HepG2 (cell line): ENCODE results near the gene BAMBI. TPM values are rescaled to one million over a fixed set of nuclear protein-coding genes. Genes with fewer than 3 reads are reported as not detected.
A peak's percentile ranks its signal among the peaks of the same experiment; 100 is the strongest.

ENCODE experiments used
- AGO2 ChIP-seq: fragments of 200-400 bp; formaldehyde crosslinking; optimal IDR thresholded peaks from 2 replicates; pipeline ENCODE3; 2017; ENCODE audit warnings: mild to moderate bottlenecking, low read depth, low read length, moderate library complexity
- ARNTL ChIP-seq: sonication (generic); formaldehyde crosslinking; IDR thresholded peaks from 2 replicates; pipeline ENCODE4 v1.4.0; 2020; ENCODE audit warnings: mild to moderate bottlenecking, missing genetic modification reagents
- HNRNPLL ChIP-seq: fragments of 200-400 bp; formaldehyde crosslinking; IDR thresholded peaks from 2 replicates; pipeline ENCODE4 v1.6.1; 2017; ENCODE audit warnings: mild to moderate bottlenecking, low read depth, low read length; ENCODE audit not compliant: poor library complexity, severe bottlenecking
- MAF1 ChIP-seq: sonication (generic); formaldehyde crosslinking; IDR thresholded peaks from 2 replicates; pipeline ENCODE4 v1.5.0; 2020; ENCODE audit warnings: missing genetic modification reagents, borderline replicate concordance
- NR2F1 ChIP-seq, 2 experiments: fragments of 450-650 bp in 1 of 2; formaldehyde crosslinking in 1 of 2; IDR thresholded peaks; 2 replicates each; pipeline versions ENCODE4 v1.5.0 to v1.6.1; 2016 to 2020; ENCODE audit warnings: mild to moderate bottlenecking in 1 of 2, missing compliant biosample characterization in 1 of 2, missing genetic modification reagents in 1 of 2, moderate library complexity in 1 of 2
- NR2F2 ChIP-seq: IDR thresholded peaks from 2 replicates; pipeline ENCODE4 v1.6.1; 2012; ENCODE audit warnings: low read depth, inconsistent platforms, borderline replicate concordance
- NR2F6 ChIP-seq, 2 experiments: IDR thresholded peaks; 2 replicates each; pipeline ENCODE4 v1.6.1; 2016; ENCODE audit warnings: antibody characterized with exemption in 1 of 2, mild to moderate bottlenecking in 1 of 2
- POLR2AphosphoS5 ChIP-seq: IDR thresholded peaks from 2 replicates; pipeline ENCODE4 v1.6.1; 2012; ENCODE audit warnings: low read depth, low read length
- RELA ChIP-seq: sonication (generic); formaldehyde crosslinking; IDR thresholded peaks from 2 replicates; pipeline ENCODE4 v1.4.0; 2020; ENCODE audit warnings: missing genetic modification reagents
- SMARCC2 ChIP-seq: fragments of 450-650 bp; IDR thresholded peaks from 2 replicates; pipeline ENCODE4 v1.6.1; 2017; ENCODE audit warnings: antibody characterized with exemption, mild to moderate bottlenecking
- SYNCRIP ChIP-seq: fragments of 200-400 bp; formaldehyde crosslinking; IDR thresholded peaks from 2 replicates; pipeline ENCODE4 v1.6.1; 2018; ENCODE audit warnings: mild to moderate bottlenecking, low read depth, low read length; ENCODE audit not compliant: insufficient read depth
- TARDBP ChIP-seq: sonication (generic); formaldehyde crosslinking; IDR thresholded peaks from 2 replicates; pipeline ENCODE4 v1.8.0; 2022; ENCODE audit warnings: mild to moderate bottlenecking, missing genetic modification reagents
- ZMAT3 ChIP-seq: sonication (generic); formaldehyde crosslinking; conservative IDR thresholded peaks from 2 replicates; pipeline ENCODE4 v1.7.0; 2021; ENCODE audit warnings: missing genetic modification reagents
- ZNF160 ChIP-seq: sonication (generic); formaldehyde crosslinking; IDR thresholded peaks from 2 replicates; pipeline ENCODE4 v1.8.0; 2022; ENCODE audit warnings: mild to moderate bottlenecking, inconsistent platforms, missing genetic modification reagents
- ZNF577 ChIP-seq: sonication (generic); formaldehyde crosslinking; IDR thresholded peaks from 2 replicates; pipeline ENCODE4 v1.4.0; 2020; ENCODE audit warnings: mild to moderate bottlenecking, low read depth, missing genetic modification reagents, borderline replicate concordance
- ZNF672 ChIP-seq: sonication (generic); formaldehyde crosslinking; IDR thresholded peaks from 2 replicates; pipeline ENCODE4 v1.8.1; 2022; ENCODE audit warnings: missing genetic modification reagents
- ZNF713 ChIP-seq: sonication (generic); formaldehyde crosslinking; IDR thresholded peaks from 2 replicates; pipeline ENCODE4 v1.4.0; 2020; ENCODE audit warnings: mild to moderate bottlenecking, missing genetic modification reagents
- polyA plus RNA-seq, 8 experiments: library from polyadenylated mRNA; depleted of rRNA in 3 of 8; stranded (reverse) in 7 of 8; unstranded in 1 of 8; fragments of >200 nt; fragmentation: Illumina TruSeq in 4 of 8; extraction: Trizol in 4 of 8; gene quantifications; 2 replicates each; pipeline versions ENCODE4 v1.2.1 to v1.2.3, GENCODE V29; 2011 to 2016; ENCODE audit warnings: low read depth in 4 of 8, missing spikeins in 1 of 8, mixed read lengths in 1 of 8; ENCODE audit not compliant: insufficient read depth in 1 of 8
- total RNA-seq, 5 experiments: library from RNA; depleted of rRNA; stranded (reverse); fragments of >200 nt; fragmentation: Illumina TruSeq; extraction: Trizol; gene quantifications; 2 replicates each; pipeline ENCODE4 v1.2.3, GENCODE V29; 2016; ENCODE audit warnings: low read depth in 1 of 5
- TF ChIP-seq, protein P1 (sequence below): sonication (generic); formaldehyde crosslinking; IDR thresholded peaks from 2 replicates; pipeline ENCODE4 v1.8.1; 2023; ENCODE audit warnings: mild to moderate bottlenecking, moderate library complexity, missing genetic modification reagents
- TF ChIP-seq, protein P2 (sequence below): sonication (generic); formaldehyde crosslinking; conservative IDR thresholded peaks from 2 replicates; pipeline ENCODE4 v1.8.1; 2023; ENCODE audit warnings: missing genetic modification reagents
- TF ChIP-seq, protein P3 (sequence below): sonication (generic); formaldehyde crosslinking; IDR thresholded peaks from 2 replicates; pipeline ENCODE4 v1.5.0; 2020; ENCODE audit warnings: missing genetic modification reagents
- TF ChIP-seq, protein P4 (sequence below): sonication (generic); formaldehyde crosslinking; IDR thresholded peaks from 2 replicates; pipeline ENCODE4 v1.5.0; 2020; ENCODE audit warnings: missing genetic modification reagents
- TF ChIP-seq, protein P5 (sequence below): sonication (generic); formaldehyde crosslinking; IDR thresholded peaks from 2 replicates; pipeline ENCODE4 v1.4.0; 2020; ENCODE audit warnings: mild to moderate bottlenecking, missing genetic modification reagents

Gene BAMBI
- total and polyA plus RNA-seq, 2 of the 13 experiments (the other 11 are each of a cell fraction or from before 2014, with no cell fraction given): 12.0 to 23.6 TPM

DNA sequence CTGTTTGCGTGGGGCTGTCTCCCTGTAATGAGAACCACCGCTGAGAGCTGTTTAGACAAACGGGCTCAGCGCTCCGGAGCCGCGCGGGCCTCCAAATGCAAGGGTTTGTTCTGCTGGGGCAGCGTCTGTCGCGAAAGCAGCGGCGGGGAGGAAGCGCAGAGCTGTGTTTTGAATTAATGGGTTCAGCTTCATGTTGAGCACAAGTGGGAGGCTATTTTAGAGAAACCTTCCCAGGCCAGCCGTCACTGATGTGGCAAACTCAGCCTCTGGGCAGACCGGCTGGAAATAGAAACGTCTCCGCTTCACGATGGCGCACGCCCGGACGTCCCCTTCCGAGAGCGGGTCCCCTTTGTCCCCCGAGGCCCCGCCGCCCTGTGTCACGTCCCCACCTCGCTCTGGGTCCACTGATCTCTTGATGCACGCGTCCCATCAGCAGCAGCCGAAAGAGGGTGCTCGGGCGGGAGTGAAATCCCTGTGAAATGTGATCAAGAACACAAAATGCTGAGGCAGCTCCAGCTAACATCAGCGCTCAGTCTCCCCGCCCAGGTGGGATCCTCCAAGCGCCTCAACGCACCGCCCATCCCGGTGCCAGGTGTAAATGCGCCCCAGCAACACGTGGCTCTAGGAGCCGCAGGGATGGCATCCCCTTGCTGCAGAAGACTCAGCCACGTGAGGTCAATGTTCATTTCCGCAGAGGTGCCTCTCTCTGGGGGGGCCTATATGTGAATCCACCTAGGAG is 44.9 kb downstream of the BAMBI start (continued):
- TF ChIP-seq, protein P1, sequence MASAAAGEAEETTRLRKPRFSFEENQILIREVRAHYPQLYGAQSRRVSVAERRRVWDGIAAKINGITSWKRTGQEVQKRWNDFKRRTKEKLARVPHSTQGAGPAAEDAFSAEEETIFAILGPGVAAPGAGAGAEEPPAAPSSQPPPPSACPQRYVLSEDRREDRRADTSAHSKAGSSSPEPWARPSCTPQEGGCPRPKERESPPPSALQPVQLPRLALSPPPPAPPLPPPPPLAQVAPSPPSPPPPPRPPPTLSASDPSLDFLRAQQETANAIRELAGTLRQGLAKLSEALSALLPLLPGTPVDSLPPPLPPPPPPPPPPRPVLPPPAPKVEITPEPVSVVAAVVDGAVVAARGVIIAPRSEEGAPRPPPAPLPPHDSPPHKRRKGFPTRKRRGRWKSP: no peak
- TF ChIP-seq NR2F1 (CRISPR knock-in tag; IDR thresholded peaks at IDR 0.05) (no peak), MAF1 (no peak), ARNTL (CRISPR knock-in tag) (peak; percentile 92), RELA (CRISPR knock-in tag) (no peak), ZNF672 (CRISPR knock-in tag) (no peak), HNRNPLL (peak; percentile 83), TARDBP (CRISPR knock-in tag) (no peak), ZNF713 (no peak), NR2F6 (IDR thresholded peaks at IDR 0.05) (0 out of 2 replicates have a peak, but pooled peaks have one; percentile 6), NR2F6 (CRISPR knock-in tag; IDR thresholded peaks at IDR 0.05) (peak; percentile 33; the same call in 1 of the 2 replicates), SYNCRIP (no peak), ZNF577 (CRISPR knock-in tag) (no peak), NR2F2 (no peak), SMARCC2 (no peak), ZNF160 (CRISPR knock-in tag) (no peak), AGO2 (peak; percentile 41), ZMAT3 (CRISPR knock-in tag) (0 out of 2 replicates have a peak, but pooled peaks have one; percentile 34), POLR2AphosphoS5 (no peak)
- TF ChIP-seq, protein P2, sequence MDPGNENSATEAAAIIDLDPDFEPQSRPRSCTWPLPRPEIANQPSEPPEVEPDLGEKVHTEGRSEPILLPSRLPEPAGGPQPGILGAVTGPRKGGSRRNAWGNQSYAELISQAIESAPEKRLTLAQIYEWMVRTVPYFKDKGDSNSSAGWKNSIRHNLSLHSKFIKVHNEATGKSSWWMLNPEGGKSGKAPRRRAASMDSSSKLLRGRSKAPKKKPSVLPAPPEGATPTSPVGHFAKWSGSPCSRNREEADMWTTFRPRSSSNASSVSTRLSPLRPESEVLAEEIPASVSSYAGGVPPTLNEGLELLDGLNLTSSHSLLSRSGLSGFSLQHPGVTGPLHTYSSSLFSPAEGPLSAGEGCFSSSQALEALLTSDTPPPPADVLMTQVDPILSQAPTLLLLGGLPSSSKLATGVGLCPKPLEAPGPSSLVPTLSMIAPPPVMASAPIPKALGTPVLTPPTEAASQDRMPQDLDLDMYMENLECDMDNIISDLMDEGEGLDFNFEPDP (CRISPR knock-in tag): no peak
- TF ChIP-seq, protein P3, sequence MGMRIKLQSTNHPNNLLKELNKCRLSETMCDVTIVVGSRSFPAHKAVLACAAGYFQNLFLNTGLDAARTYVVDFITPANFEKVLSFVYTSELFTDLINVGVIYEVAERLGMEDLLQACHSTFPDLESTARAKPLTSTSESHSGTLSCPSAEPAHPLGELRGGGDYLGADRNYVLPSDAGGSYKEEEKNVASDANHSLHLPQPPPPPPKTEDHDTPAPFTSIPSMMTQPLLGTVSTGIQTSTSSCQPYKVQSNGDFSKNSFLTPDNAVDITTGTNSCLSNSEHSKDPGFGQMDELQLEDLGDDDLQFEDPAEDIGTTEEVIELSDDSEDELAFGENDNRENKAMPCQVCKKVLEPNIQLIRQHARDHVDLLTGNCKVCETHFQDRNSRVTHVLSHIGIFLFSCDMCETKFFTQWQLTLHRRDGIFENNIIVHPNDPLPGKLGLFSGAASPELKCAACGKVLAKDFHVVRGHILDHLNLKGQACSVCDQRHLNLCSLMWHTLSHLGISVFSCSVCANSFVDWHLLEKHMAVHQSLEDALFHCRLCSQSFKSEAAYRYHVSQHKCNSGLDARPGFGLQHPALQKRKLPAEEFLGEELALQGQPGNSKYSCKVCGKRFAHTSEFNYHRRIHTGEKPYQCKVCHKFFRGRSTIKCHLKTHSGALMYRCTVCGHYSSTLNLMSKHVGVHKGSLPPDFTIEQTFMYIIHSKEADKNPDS: no peak
- TF ChIP-seq, protein P4, sequence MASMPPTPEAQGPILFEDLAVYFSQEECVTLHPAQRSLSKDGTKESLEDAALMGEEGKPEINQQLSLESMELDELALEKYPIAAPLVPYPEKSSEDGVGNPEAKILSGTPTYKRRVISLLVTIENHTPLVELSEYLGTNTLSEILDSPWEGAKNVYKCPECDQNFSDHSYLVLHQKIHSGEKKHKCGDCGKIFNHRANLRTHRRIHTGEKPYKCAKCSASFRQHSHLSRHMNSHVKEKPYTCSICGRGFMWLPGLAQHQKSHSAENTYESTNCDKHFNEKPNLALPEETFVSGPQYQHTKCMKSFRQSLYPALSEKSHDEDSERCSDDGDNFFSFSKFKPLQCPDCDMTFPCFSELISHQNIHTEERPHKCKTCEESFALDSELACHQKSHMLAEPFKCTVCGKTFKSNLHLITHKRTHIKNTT (CRISPR knock-in tag): no peak
- TF ChIP-seq, protein P5, sequence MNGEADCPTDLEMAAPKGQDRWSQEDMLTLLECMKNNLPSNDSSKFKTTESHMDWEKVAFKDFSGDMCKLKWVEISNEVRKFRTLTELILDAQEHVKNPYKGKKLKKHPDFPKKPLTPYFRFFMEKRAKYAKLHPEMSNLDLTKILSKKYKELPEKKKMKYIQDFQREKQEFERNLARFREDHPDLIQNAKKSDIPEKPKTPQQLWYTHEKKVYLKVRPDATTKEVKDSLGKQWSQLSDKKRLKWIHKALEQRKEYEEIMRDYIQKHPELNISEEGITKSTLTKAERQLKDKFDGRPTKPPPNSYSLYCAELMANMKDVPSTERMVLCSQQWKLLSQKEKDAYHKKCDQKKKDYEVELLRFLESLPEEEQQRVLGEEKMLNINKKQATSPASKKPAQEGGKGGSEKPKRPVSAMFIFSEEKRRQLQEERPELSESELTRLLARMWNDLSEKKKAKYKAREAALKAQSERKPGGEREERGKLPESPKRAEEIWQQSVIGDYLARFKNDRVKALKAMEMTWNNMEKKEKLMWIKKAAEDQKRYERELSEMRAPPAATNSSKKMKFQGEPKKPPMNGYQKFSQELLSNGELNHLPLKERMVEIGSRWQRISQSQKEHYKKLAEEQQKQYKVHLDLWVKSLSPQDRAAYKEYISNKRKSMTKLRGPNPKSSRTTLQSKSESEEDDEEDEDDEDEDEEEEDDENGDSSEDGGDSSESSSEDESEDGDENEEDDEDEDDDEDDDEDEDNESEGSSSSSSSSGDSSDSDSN: peak; percentile 71
